OCI-LY1 (cell line): Measurements from ENCODE around the gene CPVL.

Experiments used
- H2AFZ ChIP-seq: fragments of 200-600 bp; sonication (generic), shearing (Covaris generic); 2 replicates; pipeline ENCODE4 v1.6.0; 2014; ENCODE audit warnings: antibody characterized with exemption, mild to moderate bottlenecking, low read length
- H3F3A ChIP-seq: fragments of 200-600 bp; sonication (generic), shearing (Covaris generic); 2 replicates; pipeline ENCODE4 v1.6.0; 2014; ENCODE audit warnings: mild to moderate bottlenecking, antibody characterized with exemption, low read length, moderate library complexity; ENCODE audit not compliant: insufficient read depth
- H3K27ac ChIP-seq: fragments of 200-600 bp; sonication (generic); 2 replicates; pipeline ENCODE4 v1.5.1; 2014; ENCODE audit warnings: low read length, mixed run types, mild to moderate bottlenecking, low read depth; ENCODE audit not compliant: poor library complexity, severe bottlenecking
- H3K27me3 ChIP-seq: fragments of 200-600 bp; sonication (generic); 2 replicates; pipeline ENCODE4 v1.6.0; 2014; ENCODE audit warnings: antibody characterized with exemption, mild to moderate bottlenecking, low read length, moderate library complexity; ENCODE audit not compliant: insufficient read depth
- H3K36me3 ChIP-seq: fragments of 200-600 bp; sonication (generic); 2 replicates; pipeline ENCODE4 v1.6.1; 2014; ENCODE audit warnings: mild to moderate bottlenecking, antibody characterized with exemption, low read length, moderate library complexity, mixed read lengths; ENCODE audit not compliant: insufficient read depth
- H3K4me1 ChIP-seq: fragments of 200-600 bp; sonication (generic); 2 replicates; pipeline ENCODE4 v1.5.1; 2014; ENCODE audit warnings: mild to moderate bottlenecking, low read length, moderate library complexity; ENCODE audit not compliant: insufficient read depth, severe bottlenecking
- H3K4me2 ChIP-seq: fragments of 200-600 bp; sonication (generic), shearing (Covaris generic); 2 replicates; pipeline ENCODE4 v1.6.1; 2014; ENCODE audit warnings: low read length
- H3K4me3 ChIP-seq: fragments of 200-600 bp; sonication (generic); 2 replicates; pipeline ENCODE4 v1.5.1; 2014; ENCODE audit warnings: low read length, low read depth, mild to moderate bottlenecking, mixed read lengths; ENCODE audit not compliant: poor library complexity, severe bottlenecking
- H3K79me2 ChIP-seq: fragments of 200-600 bp; shearing (Covaris generic); 2 replicates; pipeline ENCODE4 v1.6.1; 2016; ENCODE audit warnings: mixed run types, low read length, mixed read lengths; ENCODE audit not compliant: insufficient read depth
- H3K9ac ChIP-seq: fragments of 200-600 bp; sonication (generic), shearing (Covaris generic); 2 replicates; pipeline ENCODE4 v1.6.1; 2014; ENCODE audit warnings: mild to moderate bottlenecking, low read length, mixed read lengths
- H3K9me2 ChIP-seq: fragments of 200-600 bp; sonication (generic), shearing (Covaris generic); 2 replicates; pipeline ENCODE4 v1.6.1; 2014; ENCODE audit warnings: low read depth, mild to moderate bottlenecking, low read length, mixed read lengths
- H3K9me3 ChIP-seq: fragments of 200-600 bp; shearing (Covaris generic); 2 replicates; pipeline ENCODE4 v1.6.1; 2014; ENCODE audit warnings: low read length, mixed read lengths
- H4K20me1 ChIP-seq: fragments of 200-600 bp; sonication (generic), shearing (Covaris generic); 2 replicates; pipeline ENCODE4 v1.6.0; 2016; ENCODE audit warnings: mild to moderate bottlenecking, low read length; ENCODE audit not compliant: insufficient read depth
- CTCF ChIP-seq: fragments of 200-600 bp; sonication (generic), shearing (Covaris generic); IDR thresholded peaks from 2 replicates; pipeline ENCODE4 v1.5.1; 2017; ENCODE audit warnings: mild to moderate bottlenecking, antibody characterized with exemption, low read length, moderate library complexity, mixed read lengths
- EZH2 ChIP-seq: fragments of 200-600 bp; sonication (generic), shearing (Covaris generic); IDR thresholded peaks from 2 replicates; pipeline ENCODE4 v1.8.0; 2017; ENCODE audit warnings: borderline replicate concordance, mixed run types, mild to moderate bottlenecking, antibody characterized with exemption, low read length, moderate library complexity, mixed read lengths

Gene CPVL

GRCh38 chr7:29139796-29140195, 6.5 kb downstream of the CPVL start:
- Histone ChIP-seq H4K20me1 (no peaks in the 10 kb centered on the region), H3K4me1 (no peaks in the 10 kb centered on the region), H3K9me2 (no peaks in the 10 kb centered on the region), H3F3A (no peaks in the 10 kb centered on the region), H3K27ac (no peak overlapping the region), H3K36me3 (no peaks in the 10 kb centered on the region), H2AFZ (no peak overlapping the region), H3K4me2 (no peak overlapping the region), H3K9ac (no peak overlapping the region), H3K27me3 (no peaks in the 10 kb centered on the region), H3K4me3 (no peak overlapping the region), H3K79me2 (no peaks in the 10 kb centered on the region), H3K9me3 (no peaks in the 10 kb centered on the region)
- TF ChIP-seq CTCF (no peak), EZH2 (no peak)

GRCh38 chr7:29139191-29139590, 7.1 kb downstream of the CPVL start:
- H3K9me2 ChIP-seq: no peaks in the 10 kb centered on the region
- H3K36me3 ChIP-seq: no peaks in the 10 kb centered on the region
- no peaks in the 10 kb centered on the region for H3K9me3 ChIP-seq
- no peak overlapping the region for H3K9ac ChIP-seq
- no peaks in the 10 kb centered on the region for H3K27me3 ChIP-seq
- no peaks in the 10 kb centered on the region for H3F3A ChIP-seq
- H3K79me2 ChIP-seq: no peaks in the 10 kb centered on the region
- no peak overlapping the region for H3K27ac ChIP-seq
- no peak overlapping the region for H2AFZ ChIP-seq
- no peaks in the 10 kb centered on the region for H3K4me1 ChIP-seq
- H3K4me2 ChIP-seq: no peak overlapping the region
- TF ChIP-seq EZH2 (no peak), CTCF (no peak)
- H3K4me3 ChIP-seq: no peak overlapping the region
- H4K20me1 ChIP-seq: no peaks in the 10 kb centered on the region

GRCh38 chr7:29138588-29138987, 7.7 kb downstream of the CPVL start:
- Histone ChIP-seq H3K9me3 (no peaks in the 10 kb centered on the region), H3F3A (no peaks in the 10 kb centered on the region)
- TF ChIP-seq EZH2: no peak
- TF ChIP-seq CTCF: no peak

More at GRCh38 chr7:29138588-29138987, 7.7 kb downstream of the CPVL start:
- Histone ChIP-seq H3K4me1 (no peaks in the 10 kb centered on the region), H3K27me3 (no peaks in the 10 kb centered on the region), H3K36me3 (no peaks in the 10 kb centered on the region), H3K27ac (no peak overlapping the region), H2AFZ (no peak overlapping the region), H3K79me2 (no peaks in the 10 kb centered on the region), H3K9ac (no peak overlapping the region), H3K9me2 (no peaks in the 10 kb centered on the region), H4K20me1 (no peaks in the 10 kb centered on the region), H3K4me2 (no peak overlapping the region), H3K4me3 (no peak overlapping the region)
